ENCODE measurements around the gene NTN1. TPM values are rescaled to one million over a fixed set of nuclear protein-coding genes. Genes with fewer than 3 reads are reported as not detected.
A peak's percentile ranks its signal among the peaks of the same experiment; 100 is the strongest.

NTN1 gene
- total and polyA plus RNA-seq, 7 experiments from 2014 or later, result 0.07 to 0.12 (median 0.11) TPM; not detected in 4

DNA sequence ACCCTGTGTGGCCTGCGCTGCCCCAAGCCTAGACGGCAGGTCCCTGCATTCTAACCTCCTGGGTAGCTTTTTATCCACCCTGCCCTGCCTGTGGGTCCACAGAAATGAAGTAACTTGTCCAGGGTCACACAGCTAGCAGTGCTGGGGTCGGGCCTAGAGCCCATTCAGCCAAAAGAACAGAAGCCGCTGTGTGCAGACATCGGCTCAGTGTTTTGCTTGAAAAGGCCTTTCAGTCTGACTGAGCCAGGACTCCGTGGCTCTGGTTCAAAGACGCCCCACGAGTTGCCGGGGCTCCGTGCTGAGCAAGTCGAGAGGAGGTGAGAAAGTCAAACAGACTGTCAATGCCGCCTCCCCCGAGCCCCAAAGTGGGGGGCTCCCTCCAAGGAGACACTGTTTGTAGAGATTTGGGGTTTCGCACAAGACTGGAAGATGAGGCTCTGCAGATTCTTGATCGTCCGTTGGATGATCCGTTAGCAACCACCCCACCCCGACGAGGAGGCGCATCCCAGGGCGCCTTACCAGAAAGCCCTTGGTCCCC lies 226.2 kb downstream of the NTN1 start:
- ChIA-PET CTCF (no interaction called here), POLR2A (no interaction called here)
- peaks cover 1 to 8% (median 5%) of the 10 kb centered on the region in 7 donors for H3K4me1 Mint-ChIP-seq
- intact Hi-C loops (cut with micrococcal nuclease), result no loop called here
- H3K4me3 Mint-ChIP-seq, result no peak overlapping the region
- no peak overlapping the region for H3K27ac Mint-ChIP-seq
- H3K27me3 Mint-ChIP-seq, result no peaks in the 10 kb centered on the region
- Histone ChIP-seq H3K27ac (ENCODE audit: low read depth, low read length) (no peak overlapping the region), H3K27me3 (ENCODE audit: control insufficient read depth in 2 of 2, insufficient read depth in 2 of 2, low read length in 2 of 2) (no peaks in the 10 kb centered on the region), H3K4me1 (ENCODE audit: control insufficient read depth in 2 of 2, insufficient read depth in 2 of 2, low read length in 2 of 2) (peaks cover 0 to under 1% of the 10 kb centered on the region in 2 donors), H3K4me3 (ENCODE audit: low read length) (no peak overlapping the region), H3K36me3 (ENCODE audit: control insufficient read depth in 2 of 3, insufficient read depth in 3 of 3, low read length in 3 of 3) (peaks cover 0 to 10% (median 0%) of the 10 kb centered on the region in 3 experiments), H3K9me3 (ENCODE audit: control insufficient read depth in 2 of 3, low read length in 3 of 3) (no peaks in the 10 kb centered on the region)
- no peaks in the 10 kb centered on the region for H3K9me3 Mint-ChIP-seq
- peaks cover 0 to 16% (median 0%) of the 10 kb centered on the region in 5 donors for H3K36me3 Mint-ChIP-seq
- DNase-seq (no peak), ATAC-seq (no peak)

DNA sequence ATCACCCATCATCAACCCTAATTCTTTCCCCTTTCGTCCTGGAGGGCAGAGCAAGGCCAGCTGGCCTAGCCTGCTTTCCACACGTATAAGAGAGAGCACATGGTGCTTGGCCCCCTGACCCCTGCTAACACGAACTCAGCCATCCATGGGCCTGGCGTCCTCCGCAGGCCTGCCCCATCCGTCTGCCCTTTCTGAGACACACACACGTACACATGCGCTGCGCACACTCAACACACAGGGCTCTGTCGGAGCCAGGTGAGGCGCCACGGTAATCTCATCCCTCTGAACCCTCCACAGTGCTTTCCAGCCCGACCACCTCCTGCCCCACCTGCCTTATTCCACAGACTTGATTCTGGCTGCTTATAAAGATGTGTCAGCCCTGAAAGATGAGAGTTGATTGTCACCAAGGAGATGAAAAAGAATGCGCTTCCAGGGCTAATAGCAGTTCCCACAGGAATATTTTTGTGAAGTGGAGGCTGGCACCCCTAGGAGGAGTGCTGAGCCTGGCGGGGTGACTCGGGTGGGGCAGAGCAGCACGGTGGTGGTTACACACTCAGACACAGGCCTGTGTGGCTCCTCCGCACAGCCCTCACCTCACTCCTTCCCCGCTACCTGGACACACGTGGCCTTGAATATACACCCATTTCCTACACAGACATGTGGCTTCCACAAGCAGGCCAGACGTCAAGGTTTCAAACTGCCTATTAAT lies 228.1 kb downstream of the NTN1 start:
- Mint-ChIP-seq H3K4me3 (no peak overlapping the region), H3K27ac (peak overlapping the region in 1 of 9 donors; percentile 64), H3K9me3 (no peaks in the 10 kb centered on the region), H3K36me3 (peaks cover 0 to 19% (median 0%) of the 10 kb centered on the region in 5 donors), H3K4me1 (peaks cover 14 to 27% (median 18%) of the 10 kb centered on the region in 7 donors), H3K27me3 (no peaks in the 10 kb centered on the region)
- H3K36me3 ChIP-seq (ENCODE audit: control insufficient read depth in 2 of 3, insufficient read depth in 3 of 3, low read length in 3 of 3), result peaks cover 0 to 10% (median 0%) of the 10 kb centered on the region in 3 experiments
- no peaks in the 10 kb centered on the region for H3K9me3 ChIP-seq (ENCODE audit: control insufficient read depth in 2 of 3, low read length in 3 of 3)
- H3K27me3 ChIP-seq (ENCODE audit: control insufficient read depth in 2 of 2, insufficient read depth in 2 of 2, low read length in 2 of 2), result no peaks in the 10 kb centered on the region
- DNase-seq (no peak), ATAC-seq (no peak)
- H3K27ac ChIP-seq (ENCODE audit: low read depth, low read length), result no peak overlapping the region
- POLR2A ChIA-PET, result no interaction called here
- CTCF ChIA-PET, result no interaction called here
- H3K4me3 ChIP-seq (ENCODE audit: low read length), result no peak overlapping the region
- peaks cover 0 to 10% of the 10 kb centered on the region in 2 donors for H3K4me1 ChIP-seq (ENCODE audit: control insufficient read depth in 2 of 2, insufficient read depth in 2 of 2, low read length in 2 of 2)
- intact Hi-C loops (cut with micrococcal nuclease), result no loop called here

DNA sequence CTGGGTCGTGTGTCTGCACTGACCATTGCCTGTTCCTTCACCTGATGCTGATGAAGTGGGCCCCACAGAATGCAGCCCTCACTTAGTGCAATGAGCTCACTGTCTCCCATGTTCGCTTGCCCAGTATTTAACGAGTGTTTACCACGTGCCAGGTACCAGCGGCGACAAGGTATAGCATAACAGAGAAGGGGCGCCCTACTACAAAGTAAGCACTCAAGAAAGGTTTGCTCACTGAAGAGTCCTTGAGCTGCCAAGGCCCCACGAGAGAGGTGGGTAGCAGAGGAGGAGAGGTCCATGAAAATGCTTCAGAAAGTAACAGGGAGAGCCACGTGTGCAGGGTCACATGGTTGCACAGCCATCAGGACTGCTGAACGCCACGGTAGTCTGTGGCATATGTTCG lies 230.0 kb downstream of the NTN1 start:
- Mint-ChIP-seq H3K27me3 (no peaks in the 10 kb centered on the region), H3K4me1 (peaks cover 14 to 32% (median 19%) of the 10 kb centered on the region in 7 donors), H3K27ac (peak overlapping the region in 3 of 9 donors; percentile 28 to 53 (median 32)), H3K36me3 (peaks cover 0 to 24% (median 0%) of the 10 kb centered on the region in 5 donors), H3K9me3 (no peaks in the 10 kb centered on the region), H3K4me3 (no peak overlapping the region)
- intact Hi-C loops (cut with micrococcal nuclease), result loop anchor here in 1 of 2 donors (5.0 kb wide), 1 partner anchor 41 kb away; no protein-coding TSS in a partner anchor
- ChIA-PET CTCF (interaction anchor here (0.7 kb wide), 1 partner anchor 11 kb away, joined by 4 read pairs; no protein-coding TSS in a partner anchor), POLR2A (no interaction called here)
- DNase-seq (no peak), ATAC-seq (no peak)
- Histone ChIP-seq H3K27me3 (ENCODE audit: control insufficient read depth in 2 of 2, insufficient read depth in 2 of 2, low read length in 2 of 2) (no peaks in the 10 kb centered on the region), H3K9me3 (ENCODE audit: control insufficient read depth in 2 of 3, low read length in 3 of 3) (no peaks in the 10 kb centered on the region), H3K4me1 (ENCODE audit: control insufficient read depth in 2 of 2, insufficient read depth in 2 of 2, low read length in 2 of 2) (peaks cover 0 to 10% of the 10 kb centered on the region in 2 donors), H3K27ac (ENCODE audit: low read depth, low read length) (no peak overlapping the region), H3K4me3 (ENCODE audit: low read length) (no peak overlapping the region), H3K36me3 (ENCODE audit: control insufficient read depth in 2 of 3, insufficient read depth in 3 of 3, low read length in 3 of 3) (peaks cover 0 to 10% (median 0%) of the 10 kb centered on the region in 3 experiments)

DNA sequence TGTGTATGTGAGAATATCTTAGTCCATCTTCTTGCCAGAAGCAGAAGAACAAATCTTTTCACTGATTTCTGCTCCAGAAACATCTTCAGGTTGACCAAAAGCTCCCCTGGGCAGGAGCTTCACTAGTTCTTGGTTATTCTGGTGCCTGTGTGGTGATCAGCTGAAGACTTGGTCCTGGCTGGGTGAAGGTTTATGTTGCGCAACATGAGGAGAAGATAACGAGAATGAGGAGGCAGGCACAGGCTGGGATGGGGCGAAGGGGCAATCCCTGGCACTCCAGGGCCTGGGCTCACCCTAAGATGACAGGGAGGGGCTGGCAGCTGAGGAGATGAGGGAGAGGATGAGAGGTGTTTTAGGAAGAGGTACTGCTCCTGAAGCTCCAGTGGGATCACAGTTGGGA lies 232.0 kb downstream of the NTN1 start:
- Mint-ChIP-seq H3K27ac (peak overlapping the region in 8 of 9 donors; percentile 55 to 92 (median 82)), H3K4me1 (peaks cover 14 to 36% (median 21%) of the 10 kb centered on the region in 7 donors), H3K4me3 (peak overlapping the region in 4 of 10 donors; percentile 43 to 69 (median 56)), H3K27me3 (no peaks in the 10 kb centered on the region), H3K36me3 (peaks cover 0 to 24% (median 0%) of the 10 kb centered on the region in 5 donors), H3K9me3 (no peaks in the 10 kb centered on the region)
- H3K27ac ChIP-seq (ENCODE audit: low read depth, low read length), result peak overlapping the region; percentile 2
- DNase-seq (no peak), ATAC-seq (no peak)
- POLR2A ChIA-PET, result no interaction called here
- H3K4me1 ChIP-seq (ENCODE audit: control insufficient read depth in 2 of 2, insufficient read depth in 2 of 2, low read length in 2 of 2), result peaks cover 0 to 10% of the 10 kb centered on the region in 2 donors
- CTCF ChIA-PET, result interaction anchor here (0.6 kb wide), 1 partner anchor 38 kb away, joined by 4 read pairs; no protein-coding TSS in a partner anchor
- H3K36me3 ChIP-seq (ENCODE audit: control insufficient read depth in 2 of 3, insufficient read depth in 3 of 3, low read length in 3 of 3), result peaks cover 0 to 5% (median 0%) of the 10 kb centered on the region in 3 experiments
- H3K9me3 ChIP-seq (ENCODE audit: control insufficient read depth in 2 of 3, low read length in 3 of 3), result no peaks in the 10 kb centered on the region
- H3K27me3 ChIP-seq (ENCODE audit: control insufficient read depth in 2 of 2, insufficient read depth in 2 of 2, low read length in 2 of 2), result no peaks in the 10 kb centered on the region
- intact Hi-C loops (cut with micrococcal nuclease), result loop anchor here in 1 of 2 donors (5.0 kb wide), 1 partner anchor 39 kb away; no protein-coding TSS in a partner anchor
- no peak overlapping the region for H3K4me3 ChIP-seq (ENCODE audit: low read length)

DNA sequence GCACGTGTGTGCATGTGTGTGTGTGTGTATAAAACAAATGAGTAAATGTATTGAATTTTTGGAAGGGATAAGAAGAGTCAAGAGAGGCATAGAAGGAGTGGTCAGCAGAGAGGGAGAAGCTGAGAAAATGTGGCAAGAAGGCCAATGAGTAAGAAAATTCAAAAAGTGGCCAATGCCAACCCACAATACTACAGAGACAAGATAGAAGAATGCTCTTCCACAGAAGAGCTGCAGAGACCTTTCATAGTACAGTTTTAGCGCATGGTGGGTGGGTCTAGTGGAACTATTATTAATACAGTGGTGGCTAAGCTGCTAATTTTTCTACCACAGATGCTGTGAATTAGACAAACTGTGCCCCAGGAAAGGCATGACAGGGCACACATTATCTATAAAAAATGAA lies 233.5 kb downstream of the NTN1 start:
- Mint-ChIP-seq H3K36me3 (peaks cover 0 to 18% (median 4%) of the 10 kb centered on the region in 5 donors), H3K4me3 (peak overlapping the region in 1 of 10 donors; percentile 20), H3K4me1 (peaks cover 18 to 42% (median 21%) of the 10 kb centered on the region in 7 donors), H3K27me3 (no peaks in the 10 kb centered on the region), H3K9me3 (no peaks in the 10 kb centered on the region), H3K27ac (peak overlapping the region in 3 of 9 donors; percentile 4 to 70 (median 69))
- no peaks in the 10 kb centered on the region for H3K27me3 ChIP-seq (ENCODE audit: control insufficient read depth in 2 of 2, insufficient read depth in 2 of 2, low read length in 2 of 2)
- ChIA-PET POLR2A (no interaction called here), CTCF (no interaction called here)
- peaks cover 0 to 10% of the 10 kb centered on the region in 2 donors for H3K4me1 ChIP-seq (ENCODE audit: control insufficient read depth in 2 of 2, insufficient read depth in 2 of 2, low read length in 2 of 2)
- no peak overlapping the region for H3K4me3 ChIP-seq (ENCODE audit: low read length)
- no peaks in the 10 kb centered on the region for H3K36me3 ChIP-seq (ENCODE audit: control insufficient read depth in 2 of 3, insufficient read depth in 3 of 3, low read length in 3 of 3)
- DNase-seq (no peak), ATAC-seq (no peak)
- intact Hi-C loops (cut with micrococcal nuclease), result loop anchor here in 1 of 2 donors (5.0 kb wide), 1 partner anchor 37 kb away; no protein-coding TSS in a partner anchor
- H3K27ac ChIP-seq (ENCODE audit: low read depth, low read length), result no peak overlapping the region
- H3K9me3 ChIP-seq (ENCODE audit: control insufficient read depth in 2 of 3, low read length in 3 of 3), result no peaks in the 10 kb centered on the region

DNA sequence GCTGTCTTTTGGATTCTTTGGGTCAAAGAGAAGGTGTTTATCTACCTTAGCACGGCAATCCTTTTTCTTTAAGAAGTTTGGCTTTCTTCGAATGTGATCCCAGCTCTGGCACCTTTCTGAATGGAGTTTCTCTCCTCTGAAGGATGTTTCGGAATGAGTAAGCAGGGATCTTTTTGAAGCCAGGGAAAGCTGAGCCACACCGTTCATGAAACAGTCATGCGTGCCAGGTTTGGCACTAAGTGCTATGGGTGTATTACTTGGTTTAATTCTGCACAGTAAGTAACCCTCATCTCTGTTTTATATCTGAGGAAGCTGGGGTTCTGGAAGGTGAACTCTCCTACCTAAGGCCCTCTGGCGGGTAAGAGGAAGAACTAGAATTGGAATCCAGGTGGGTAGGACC lies 234.5 kb downstream of the NTN1 start:
- Histone ChIP-seq H3K9me3 (ENCODE audit: control insufficient read depth in 2 of 3, low read length in 3 of 3) (no peaks in the 10 kb centered on the region), H3K4me1 (ENCODE audit: control insufficient read depth in 2 of 2, insufficient read depth in 2 of 2, low read length in 2 of 2) (peaks cover 0 to 10% of the 10 kb centered on the region in 2 donors), H3K4me3 (ENCODE audit: low read length) (no peak overlapping the region), H3K36me3 (ENCODE audit: control insufficient read depth in 2 of 3, insufficient read depth in 3 of 3, low read length in 3 of 3) (no peaks in the 10 kb centered on the region), H3K27me3 (ENCODE audit: control insufficient read depth in 2 of 2, insufficient read depth in 2 of 2, low read length in 2 of 2) (no peaks in the 10 kb centered on the region), H3K27ac (ENCODE audit: low read depth, low read length) (no peak overlapping the region)
- Mint-ChIP-seq H3K9me3 (no peaks in the 10 kb centered on the region), H3K36me3 (peaks cover 0 to 18% (median 4%) of the 10 kb centered on the region in 5 donors), H3K4me1 (peaks cover 20 to 45% (median 23%) of the 10 kb centered on the region in 7 donors), H3K27me3 (no peaks in the 10 kb centered on the region), H3K4me3 (no peak overlapping the region), H3K27ac (no peak overlapping the region)
- ChIA-PET CTCF (no interaction called here), POLR2A (no interaction called here)
- ATAC-seq (no peak), DNase-seq (no peak)
- intact Hi-C loops (cut with micrococcal nuclease), result no loop called here

All from naive thymus-derived CD4-positive, alpha-beta T cell (primary cell).